ENCODE data around the gene F3.

Gene F3

GRCh38 chr1:94543893-94544635 lies 2.5 kb upstream of the F3 start:
- H3F3A ChIP-seq (ENCODE audit: control insufficient read depth, insufficient read depth), result no peaks in the 10 kb centered on the region
- no peaks in the 10 kb centered on the region for H3K9me3 ChIP-seq (ENCODE audit: control insufficient read depth, insufficient read depth, low read length)
- no peaks in the 10 kb centered on the region; the same call in 1 of the 2 replicates for H3K27me3 ChIP-seq (ENCODE audit: control insufficient read depth, low read length)
- no peaks in the 10 kb centered on the region for H3K79me2 ChIP-seq (ENCODE audit: control insufficient read depth, low read length)
- no peak overlapping the region for H3K4me3 ChIP-seq (ENCODE audit: low read length)
- no peak overlapping the region for H3K27ac ChIP-seq (ENCODE audit: low read depth, low read length)
- no peaks in the 10 kb centered on the region for H3K4me1 ChIP-seq (ENCODE audit: control insufficient read depth, low read length)
- no peaks in the 10 kb centered on the region for H3K36me3 ChIP-seq (ENCODE audit: control insufficient read depth, low read length)
- TF ChIP-seq CTCF (IDR thresholded peaks at IDR 0.05; ENCODE audit: low read depth, low read length, poor library complexity, severe bottlenecking) (no peak), EZH2phosphoT487 (IDR thresholded peaks at IDR 0.05; ENCODE audit: borderline replicate concordance, low read length) (no peak)
- H3K9me2 ChIP-seq (replicated peaks; ENCODE audit: control insufficient read depth, low read length), result no peaks in the 10 kb centered on the region
- no peaks in the 10 kb centered on the region for H4K20me1 ChIP-seq (ENCODE audit: control insufficient read depth, insufficient read depth, low read depth, low read length)
- H3K4me2 ChIP-seq (ENCODE audit: low read length), result no peak overlapping the region

GRCh38 chr1:94543001-94543400 lies 1.4 kb upstream of the F3 start:
- H3K4me3 ChIP-seq (ENCODE audit: low read length), result no peak overlapping the region
- TF ChIP-seq CTCF (IDR thresholded peaks at IDR 0.05; ENCODE audit: low read depth, low read length, poor library complexity, severe bottlenecking) (no peak), EZH2phosphoT487 (IDR thresholded peaks at IDR 0.05; ENCODE audit: borderline replicate concordance, low read length) (no peak)
- H3K9me2 ChIP-seq (replicated peaks; ENCODE audit: control insufficient read depth, low read length), result no peaks in the 10 kb centered on the region
- H3F3A ChIP-seq (ENCODE audit: control insufficient read depth, insufficient read depth), result no peaks in the 10 kb centered on the region
- H3K9me3 ChIP-seq (ENCODE audit: control insufficient read depth, insufficient read depth, low read length), result no peaks in the 10 kb centered on the region
- H3K27ac ChIP-seq (ENCODE audit: low read depth, low read length), result no peak overlapping the region
- no peaks in the 10 kb centered on the region for H3K79me2 ChIP-seq (ENCODE audit: control insufficient read depth, low read length)
- no peak overlapping the region for H3K4me2 ChIP-seq (ENCODE audit: low read length)
- H3K36me3 ChIP-seq (ENCODE audit: control insufficient read depth, low read length), result no peaks in the 10 kb centered on the region
- H3K4me1 ChIP-seq (ENCODE audit: control insufficient read depth, low read length), result no peaks in the 10 kb centered on the region
- no peaks in the 10 kb centered on the region for H4K20me1 ChIP-seq (ENCODE audit: control insufficient read depth, insufficient read depth, low read depth, low read length)
- no peaks in the 10 kb centered on the region; the same call in 1 of the 2 replicates for H3K27me3 ChIP-seq (ENCODE audit: control insufficient read depth, low read length)

- Histone ChIP-seq H4K20me1 (ENCODE audit: control insufficient read depth, insufficient read depth, low read depth, low read length) (no peaks in the 10 kb centered on the region), H3K36me3 (ENCODE audit: control insufficient read depth, low read length) (no peaks in the 10 kb centered on the region), H3K79me2 (ENCODE audit: control insufficient read depth, low read length) (no peaks in the 10 kb centered on the region), H3K9me3 (ENCODE audit: control insufficient read depth, insufficient read depth, low read length) (no peaks in the 10 kb centered on the region), H3F3A (ENCODE audit: control insufficient read depth, insufficient read depth) (no peaks in the 10 kb centered on the region), H3K9me2 (replicated peaks; ENCODE audit: control insufficient read depth, low read length) (no peaks in the 10 kb centered on the region), H3K27ac (ENCODE audit: low read depth, low read length) (no peak overlapping the region), H3K27me3 (ENCODE audit: control insufficient read depth, low read length) (no peaks in the 10 kb centered on the region; the same call in 1 of the 2 replicates), H3K4me3 (ENCODE audit: low read length) (no peak overlapping the region), H3K4me1 (ENCODE audit: control insufficient read depth, low read length) (no peaks in the 10 kb centered on the region), H3K4me2 (ENCODE audit: low read length) (no peak overlapping the region)
- TF ChIP-seq CTCF (IDR thresholded peaks at IDR 0.05; ENCODE audit: low read depth, low read length, poor library complexity, severe bottlenecking) (no peak), EZH2phosphoT487 (IDR thresholded peaks at IDR 0.05; ENCODE audit: borderline replicate concordance, low read length) (no peak)
Observed at GRCh38 chr1:94542088-94542870, 720 bp upstream of the F3 start.

Measured in DOHH2 (cell line).